HG03159 (cell line): ENCODE data around the gene STEAP3.
"Not testable (repeated sequence)": the region's sequence is repeated elsewhere in the genome, so short reads cannot be mapped to it uniquely, and the experiment has no call there.

ENCODE experiments used
- ATAC-seq: cut with Tn5 transposase; IDR thresholded peaks from one replicate; pipeline ENCODE4 v1.9.1; 2021; ENCODE audit warnings: mild to moderate bottlenecking, moderate library complexity; ENCODE audit not compliant: unreplicated experiment

STEAP3 gene

GRCh38 chr2:119260646-119261492, 37.2 kb downstream of the STEAP3 start:
- no peak for ATAC-seq

GRCh38 chr2:119261493-119262225, 38.0 kb downstream of the STEAP3 start:
- ATAC-seq = no peak

GRCh38 chr2:119263025-119263424, 39.4 kb downstream of the STEAP3 start:
- ATAC-seq = no peak

- ATAC-seq = no peak
Measured at GRCh38 chr2:119263656-119264055, 40.0 kb downstream of the STEAP3 start.

GRCh38 chr2:119264781-119265692, 41.4 kb downstream of the STEAP3 start:
- peak; percentile 96 for ATAC-seq

GRCh38 chr2:119265693-119266066, 42.0 kb downstream of the STEAP3 start:
- ATAC-seq = no peak

- ATAC-seq = no peak
Measured at GRCh38 chr2:119266091-119266589, 42.5 kb downstream of the STEAP3 start.

- ATAC-seq = no peak
Measured at GRCh38 chr2:119267604-119268003, 44.0 kb downstream of the STEAP3 start.

- ATAC-seq = no peak
Measured at GRCh38 chr2:119276864-119277263, 53.2 kb downstream of the STEAP3 start.

- ATAC-seq = not testable (repeated sequence)
Measured at GRCh38 chr2:119278385-119278784, 54.8 kb downstream of the STEAP3 start.

GRCh38 chr2:119278946-119279345, 55.3 kb downstream of the STEAP3 start:
- no peak for ATAC-seq

- ATAC-seq = no peak
Measured at GRCh38 chr2:119279666-119280065, 56.0 kb downstream of the STEAP3 start.

- no peak for ATAC-seq
Measured at GRCh38 chr2:119280680-119281079, 57.0 kb downstream of the STEAP3 start.

GRCh38 chr2:119282146-119282995, 58.7 kb downstream of the STEAP3 start:
- no peak for ATAC-seq

GRCh38 chr2:119282996-119283511, 59.4 kb downstream of the STEAP3 start:
- no peak for ATAC-seq

GRCh38 chr2:119283873-119284331, 60.3 kb downstream of the STEAP3 start:
- no peak for ATAC-seq

GRCh38 chr2:119286661-119287060, 63.0 kb downstream of the STEAP3 start:
- no peak for ATAC-seq

GRCh38 chr2:119288576-119288975, 64.9 kb downstream of the STEAP3 start:
- no peak for ATAC-seq

- ATAC-seq = no peak
Measured at GRCh38 chr2:119289093-119289492, 65.5 kb downstream of the STEAP3 start.

- no peak for ATAC-seq
Measured at GRCh38 chr2:119289642-119290041, 66.0 kb downstream of the STEAP3 start.
